ENCODE results near the gene SMG1.

- TF ChIP-seq CTCF (IDR thresholded peaks at IDR 0.05) (no peak), POLR2A (IDR thresholded peaks at IDR 0.05) (no peak)
These were observed 6.2 kb upstream of the SMG1 start for GRCh38 chr16:18932243-18932987.
